PFSK-1 (cell line): ENCODE measurements around the gene DLG4.

ENCODE experiments used
- FOXP2 ChIP-seq: optimal IDR thresholded peaks from 2 replicates; pipeline ENCODE3; 2011; ENCODE audit warnings: borderline replicate concordance, control low read depth, inconsistent platforms; ENCODE audit not compliant: insufficient read depth; ENCODE audit errors: extremely low read length, extremely low read depth
- POLR2AphosphoS5 ChIP-seq: IDR thresholded peaks from 2 replicates; pipeline ENCODE4 v1.6.1; 2012; ENCODE audit warnings: low read depth, mild to moderate bottlenecking, control low read depth, low read length, moderate library complexity
- REST ChIP-seq, 2 experiments: IDR thresholded peaks; 2 replicates each; pipeline versions ENCODE4 v1.6.1 to v1.8.0; 2011 to 2012; ENCODE audit warnings: low read depth in 2 of 2, low read length in 2 of 2, control low read depth in 1 of 2, inconsistent platforms in 1 of 2, mild to moderate bottlenecking in 1 of 2, moderate library complexity in 1 of 2; ENCODE audit not compliant: insufficient read depth in 1 of 2
- SIN3A ChIP-seq: IDR thresholded peaks from 2 replicates; pipeline ENCODE4 v1.6.1; 2012; ENCODE audit warnings: mild to moderate bottlenecking, low read length, moderate library complexity, borderline replicate concordance; ENCODE audit not compliant: insufficient read depth
- TAF1 ChIP-seq: IDR thresholded peaks from 2 replicates; pipeline ENCODE4 v1.6.1; 2012; ENCODE audit warnings: low read length, control low read depth, borderline replicate concordance; ENCODE audit not compliant: insufficient read depth

Gene DLG4

GRCh38 chr17:7233701-7234082, 14.1 kb upstream of the DLG4 start:
- TF ChIP-seq FOXP2, result no peak
- TF ChIP-seq SIN3A, result peak; percentile 15; the same call in 1 of the 2 replicates

- TF ChIP-seq REST (IDR thresholded peaks at IDR 0.05; ENCODE audit: insufficient read depth in 1 of 2, low read depth in 2 of 2, low read length in 2 of 2), result no peak
- TF ChIP-seq TAF1, result no peak
- TF ChIP-seq POLR2AphosphoS5, result no peak
- TF ChIP-seq FOXP2, result no peak
Measured at GRCh38 chr17:7232114-7232513, 12.5 kb upstream of the DLG4 start.

GRCh38 chr17:7229504-7229903, 9.9 kb upstream of the DLG4 start:
- TF ChIP-seq POLR2AphosphoS5, result no peak
- TF ChIP-seq FOXP2, result no peak
- no peak for TF ChIP-seq TAF1
- no peak for TF ChIP-seq SIN3A
- TF ChIP-seq REST (IDR thresholded peaks at IDR 0.05; ENCODE audit: insufficient read depth in 1 of 2, low read depth in 2 of 2, low read length in 2 of 2), result no peak

- TF ChIP-seq TAF1 (no peak), FOXP2 (no peak), SIN3A (no peak), REST (IDR thresholded peaks at IDR 0.05; ENCODE audit: insufficient read depth in 1 of 2, low read depth in 2 of 2, low read length in 2 of 2) (no peak), POLR2AphosphoS5 (no peak)
Measured at GRCh38 chr17:7228920-7229319, 9.3 kb upstream of the DLG4 start.

GRCh38 chr17:7226721-7227710, 7.4 kb upstream of the DLG4 start:
- no peak for TF ChIP-seq FOXP2
- TF ChIP-seq SIN3A, result no peak

- no peak for TF ChIP-seq SIN3A
- TF ChIP-seq POLR2AphosphoS5, result peak; percentile 49; the same call in 1 of the 2 replicates
Measured at GRCh38 chr17:7225711-7226331, 6.2 kb upstream of the DLG4 start.
